ENCODE results near the gene GNG12.

The GNG12 gene

DNA sequence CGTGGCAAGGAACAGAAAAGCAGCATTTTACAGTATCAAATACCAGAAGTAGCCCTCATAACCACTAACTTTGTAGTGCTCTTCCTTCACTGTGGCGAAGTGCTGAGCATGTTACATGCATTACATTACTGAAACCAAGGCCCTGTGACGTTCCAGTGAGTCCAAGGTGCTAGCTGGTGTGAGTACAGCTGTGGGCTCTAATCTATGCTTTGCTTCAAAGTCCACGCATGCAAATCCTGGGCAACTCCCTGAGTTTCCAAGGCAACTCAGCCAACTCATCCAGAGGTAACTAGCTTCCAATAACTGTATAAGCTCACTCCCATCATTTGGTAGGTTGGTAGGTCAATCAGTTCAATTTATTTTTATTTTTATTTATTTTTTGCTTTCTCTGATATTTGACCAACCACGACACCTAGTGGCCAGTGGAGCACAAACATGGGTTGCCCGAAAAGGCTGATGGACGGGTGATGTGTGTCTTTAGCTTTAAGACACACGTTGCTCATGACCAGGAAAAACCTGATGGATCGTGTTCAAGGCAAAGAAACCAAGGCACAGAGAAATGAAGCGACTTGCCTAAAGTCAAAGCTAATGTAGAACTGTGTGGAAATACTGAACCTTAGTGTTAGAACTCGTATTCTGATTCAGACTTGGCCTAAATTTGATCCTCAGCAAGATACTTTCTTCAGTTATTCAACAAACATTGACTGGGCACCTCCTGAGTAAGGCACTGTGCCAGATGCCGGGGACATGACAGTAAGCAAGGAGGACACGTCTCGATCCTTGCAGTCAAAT is 73.0 kb downstream of the GNG12 start:
- no peaks in the 10 kb centered on the region for H3K27me3 ChIP-seq (ENCODE audit: control insufficient read depth in 1 of 2, insufficient read depth in 2 of 2, low read length in 2 of 2)
- H3K4me3 ChIP-seq (ENCODE audit: low read depth in 1 of 2, low read length in 2 of 2) = peak overlapping the region in 1 of 2 donors; percentile 11
- no peaks in the 10 kb centered on the region for H3K36me3 ChIP-seq (ENCODE audit: control insufficient read depth in 1 of 2, insufficient read depth in 2 of 2, low read length in 2 of 2)
- peak overlapping the region; percentile 83 for H3K27ac ChIP-seq (ENCODE audit: low read depth, low read length)
- peak overlapping the region; percentile 43 to 58 for H3K9ac ChIP-seq (ENCODE audit: low read depth in 1 of 2, low read length in 2 of 2)
- H3K4me1 ChIP-seq (ENCODE audit: control insufficient read depth in 1 of 2, insufficient read depth in 2 of 2, low read length in 2 of 2) = peaks cover 32 to 67% of the 10 kb centered on the region in 2 donors
- no peaks in the 10 kb centered on the region for H3K9me3 ChIP-seq (ENCODE audit: control insufficient read depth in 1 of 2, low read length in 2 of 2)

DNA sequence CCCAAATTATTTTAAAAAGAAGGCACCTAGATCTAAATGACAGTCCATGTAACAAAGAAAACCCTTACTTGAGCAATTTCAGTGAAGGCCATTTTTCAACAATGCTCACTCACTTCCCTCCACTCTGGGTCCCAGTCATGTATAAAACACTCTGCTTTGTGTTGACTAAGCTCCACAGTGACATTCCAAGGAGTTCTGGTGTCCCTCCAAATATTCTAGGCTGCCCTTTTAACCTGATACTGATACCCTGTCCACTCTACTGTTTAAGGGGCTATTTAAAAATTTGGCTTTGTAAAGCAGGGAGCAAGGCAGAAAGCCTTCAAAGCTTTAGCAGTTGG is 73.6 kb downstream of the GNG12 start:
- peak overlapping the region in 1 of 2 donors; percentile 11 for H3K4me3 ChIP-seq (ENCODE audit: low read depth in 1 of 2, low read length in 2 of 2)
- no peaks in the 10 kb centered on the region for H3K27me3 ChIP-seq (ENCODE audit: control insufficient read depth in 1 of 2, insufficient read depth in 2 of 2, low read length in 2 of 2)
- H3K36me3 ChIP-seq (ENCODE audit: control insufficient read depth in 1 of 2, insufficient read depth in 2 of 2, low read length in 2 of 2) = no peaks in the 10 kb centered on the region
- no peaks in the 10 kb centered on the region for H3K9me3 ChIP-seq (ENCODE audit: control insufficient read depth in 1 of 2, low read length in 2 of 2)
- H3K27ac ChIP-seq (ENCODE audit: low read depth, low read length) = peak overlapping the region; percentile 83
- peak overlapping the region; percentile 43 to 58 for H3K9ac ChIP-seq (ENCODE audit: low read depth in 1 of 2, low read length in 2 of 2)
- peaks cover 36 to 70% of the 10 kb centered on the region in 2 donors for H3K4me1 ChIP-seq (ENCODE audit: control insufficient read depth in 1 of 2, insufficient read depth in 2 of 2, low read length in 2 of 2)

GRCh38 chr1:67759066-67759465 is 74.2 kb downstream of the GNG12 start:
- H3K36me3 ChIP-seq (ENCODE audit: control insufficient read depth in 1 of 2, insufficient read depth in 2 of 2, low read length in 2 of 2) = no peaks in the 10 kb centered on the region
- H3K27ac ChIP-seq (ENCODE audit: low read depth, low read length) = no peak overlapping the region
- H3K27me3 ChIP-seq (ENCODE audit: control insufficient read depth in 1 of 2, insufficient read depth in 2 of 2, low read length in 2 of 2) = no peaks in the 10 kb centered on the region
- no peak overlapping the region for H3K4me3 ChIP-seq (ENCODE audit: low read depth in 1 of 2, low read length in 2 of 2)
- H3K9ac ChIP-seq (ENCODE audit: low read depth in 1 of 2, low read length in 2 of 2) = no peak overlapping the region
- H3K9me3 ChIP-seq (ENCODE audit: control insufficient read depth in 1 of 2, low read length in 2 of 2) = no peaks in the 10 kb centered on the region
- peaks cover 42 to 68% of the 10 kb centered on the region in 2 donors for H3K4me1 ChIP-seq (ENCODE audit: control insufficient read depth in 1 of 2, insufficient read depth in 2 of 2, low read length in 2 of 2)

GRCh38 chr1:67755619-67756018 is 77.6 kb downstream of the GNG12 start:
- H3K9ac ChIP-seq (ENCODE audit: low read depth in 1 of 2, low read length in 2 of 2) = no peak overlapping the region
- no peaks in the 10 kb centered on the region for H3K27me3 ChIP-seq (ENCODE audit: control insufficient read depth in 1 of 2, insufficient read depth in 2 of 2, low read length in 2 of 2)
- no peaks in the 10 kb centered on the region for H3K36me3 ChIP-seq (ENCODE audit: control insufficient read depth in 1 of 2, insufficient read depth in 2 of 2, low read length in 2 of 2)
- no peak overlapping the region for H3K4me3 ChIP-seq (ENCODE audit: low read depth in 1 of 2, low read length in 2 of 2)
- H3K4me1 ChIP-seq (ENCODE audit: control insufficient read depth in 1 of 2, insufficient read depth in 2 of 2, low read length in 2 of 2) = peaks cover 43 to 55% of the 10 kb centered on the region in 2 donors
- H3K9me3 ChIP-seq (ENCODE audit: control insufficient read depth in 1 of 2, low read length in 2 of 2) = no peaks in the 10 kb centered on the region
- H3K27ac ChIP-seq (ENCODE audit: low read depth, low read length) = peak overlapping the region; percentile 28

DNA sequence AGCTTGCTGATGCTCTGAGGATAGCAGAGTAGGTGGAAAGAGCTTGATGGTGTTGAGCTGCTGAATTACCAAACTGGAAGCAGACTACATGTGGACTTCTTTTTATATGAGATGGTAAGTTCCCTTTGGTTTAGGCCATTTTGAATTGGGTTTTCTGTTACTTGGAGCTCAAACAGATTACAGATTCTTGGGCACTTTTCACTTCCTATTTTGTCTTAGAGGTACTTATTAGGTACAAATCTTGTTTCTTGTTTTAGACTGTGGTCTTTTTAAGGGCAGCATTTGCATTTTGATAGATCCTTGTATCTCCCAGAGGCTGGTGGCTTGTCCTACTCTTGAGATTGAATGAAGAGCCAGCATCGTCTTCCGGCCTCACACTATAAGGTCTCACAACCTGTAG is 78.1 kb downstream of the GNG12 start:
- Histone ChIP-seq H3K4me1 (ENCODE audit: control insufficient read depth in 1 of 2, insufficient read depth in 2 of 2, low read length in 2 of 2) (peaks cover 47 to 56% of the 10 kb centered on the region in 2 donors), H3K9ac (ENCODE audit: low read depth in 1 of 2, low read length in 2 of 2) (no peak overlapping the region), H3K4me3 (ENCODE audit: low read depth in 1 of 2, low read length in 2 of 2) (no peak overlapping the region), H3K9me3 (ENCODE audit: control insufficient read depth in 1 of 2, low read length in 2 of 2) (no peaks in the 10 kb centered on the region), H3K27ac (ENCODE audit: low read depth, low read length) (no peak overlapping the region), H3K36me3 (ENCODE audit: control insufficient read depth in 1 of 2, insufficient read depth in 2 of 2, low read length in 2 of 2) (no peaks in the 10 kb centered on the region), H3K27me3 (ENCODE audit: control insufficient read depth in 1 of 2, insufficient read depth in 2 of 2, low read length in 2 of 2) (no peaks in the 10 kb centered on the region)

GRCh38 chr1:67754526-67754920 is 78.7 kb downstream of the GNG12 start:
- no peaks in the 10 kb centered on the region for H3K36me3 ChIP-seq (ENCODE audit: control insufficient read depth in 1 of 2, insufficient read depth in 2 of 2, low read length in 2 of 2)
- no peaks in the 10 kb centered on the region for H3K9me3 ChIP-seq (ENCODE audit: control insufficient read depth in 1 of 2, low read length in 2 of 2)
- no peak overlapping the region for H3K9ac ChIP-seq (ENCODE audit: low read depth in 1 of 2, low read length in 2 of 2)
- no peaks in the 10 kb centered on the region for H3K27me3 ChIP-seq (ENCODE audit: control insufficient read depth in 1 of 2, insufficient read depth in 2 of 2, low read length in 2 of 2)
- no peak overlapping the region for H3K4me3 ChIP-seq (ENCODE audit: low read depth in 1 of 2, low read length in 2 of 2)
- H3K27ac ChIP-seq (ENCODE audit: low read depth, low read length) = no peak overlapping the region
- peaks cover 47 to 57% of the 10 kb centered on the region in 2 donors for H3K4me1 ChIP-seq (ENCODE audit: control insufficient read depth in 1 of 2, insufficient read depth in 2 of 2, low read length in 2 of 2)

DNA sequence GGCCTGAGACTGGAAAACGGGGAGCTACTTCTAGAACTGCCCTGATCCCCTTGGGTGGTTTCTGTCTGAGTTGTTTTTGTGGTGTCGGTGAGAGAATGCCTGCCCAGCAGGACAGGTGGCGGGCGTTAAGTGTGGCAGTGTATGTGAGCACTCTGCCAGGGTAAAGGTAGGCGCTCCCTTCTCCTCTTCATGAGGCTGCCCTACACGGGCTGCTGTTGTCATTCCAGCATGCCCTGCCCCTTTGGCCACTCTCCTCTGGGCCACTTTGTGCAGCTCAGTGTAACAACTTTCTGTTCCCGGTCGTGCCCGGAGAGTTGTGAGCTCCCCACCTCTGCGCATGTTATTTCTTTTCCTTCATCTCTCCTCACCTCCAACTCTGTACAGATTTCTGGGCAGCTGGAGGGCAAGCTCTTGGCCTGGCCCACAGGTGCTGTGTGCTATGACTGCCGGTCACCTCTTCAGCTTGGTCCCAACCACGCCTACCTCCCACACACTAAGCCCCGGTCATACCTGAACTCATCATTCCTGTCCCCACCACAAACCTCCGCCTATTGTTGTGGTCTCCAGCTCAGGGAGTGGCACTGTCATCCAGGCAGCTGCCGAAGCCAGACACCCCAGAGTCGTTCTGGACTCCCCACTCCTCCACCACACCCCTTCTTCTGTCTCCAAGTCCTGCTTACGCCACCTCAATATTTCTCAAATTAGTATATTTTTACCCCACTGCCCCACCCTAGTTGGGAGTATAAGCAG is 79.3 kb downstream of the GNG12 start:
- H3K4me3 ChIP-seq (ENCODE audit: low read depth in 1 of 2, low read length in 2 of 2) = no peak overlapping the region
- H3K36me3 ChIP-seq (ENCODE audit: control insufficient read depth in 1 of 2, insufficient read depth in 2 of 2, low read length in 2 of 2) = no peaks in the 10 kb centered on the region
- H3K9ac ChIP-seq (ENCODE audit: low read depth in 1 of 2, low read length in 2 of 2) = no peak overlapping the region
- H3K27me3 ChIP-seq (ENCODE audit: control insufficient read depth in 1 of 2, insufficient read depth in 2 of 2, low read length in 2 of 2) = no peaks in the 10 kb centered on the region
- no peaks in the 10 kb centered on the region for H3K9me3 ChIP-seq (ENCODE audit: control insufficient read depth in 1 of 2, low read length in 2 of 2)
- H3K4me1 ChIP-seq (ENCODE audit: control insufficient read depth in 1 of 2, insufficient read depth in 2 of 2, low read length in 2 of 2) = peaks cover 47 to 54% of the 10 kb centered on the region in 2 donors
- H3K27ac ChIP-seq (ENCODE audit: low read depth, low read length) = no peak overlapping the region

GRCh38 chr1:67752306-67752705 is 81.0 kb downstream of the GNG12 start:
- Histone ChIP-seq H3K27ac (ENCODE audit: low read depth, low read length) (no peak overlapping the region), H3K4me3 (ENCODE audit: low read depth in 1 of 2, low read length in 2 of 2) (no peak overlapping the region), H3K36me3 (ENCODE audit: control insufficient read depth in 1 of 2, insufficient read depth in 2 of 2, low read length in 2 of 2) (no peaks in the 10 kb centered on the region), H3K27me3 (ENCODE audit: control insufficient read depth in 1 of 2, insufficient read depth in 2 of 2, low read length in 2 of 2) (no peaks in the 10 kb centered on the region), H3K4me1 (ENCODE audit: control insufficient read depth in 1 of 2, insufficient read depth in 2 of 2, low read length in 2 of 2) (peaks cover 56 to 61% of the 10 kb centered on the region in 2 donors), H3K9me3 (ENCODE audit: control insufficient read depth in 1 of 2, low read length in 2 of 2) (no peaks in the 10 kb centered on the region), H3K9ac (ENCODE audit: low read depth in 1 of 2, low read length in 2 of 2) (no peak overlapping the region)

GRCh38 chr1:67750691-67751054 is 82.6 kb downstream of the GNG12 start:
- no peaks in the 10 kb centered on the region for H3K27me3 ChIP-seq (ENCODE audit: control insufficient read depth in 1 of 2, insufficient read depth in 2 of 2, low read length in 2 of 2)
- H3K4me1 ChIP-seq (ENCODE audit: control insufficient read depth in 1 of 2, insufficient read depth in 2 of 2, low read length in 2 of 2) = peaks cover 51 to 58% of the 10 kb centered on the region in 2 donors
- H3K9ac ChIP-seq (ENCODE audit: low read depth in 1 of 2, low read length in 2 of 2) = peak overlapping the region in 1 of 2 donors; percentile 30
- no peak overlapping the region for H3K4me3 ChIP-seq (ENCODE audit: low read depth in 1 of 2, low read length in 2 of 2)
- no peaks in the 10 kb centered on the region for H3K9me3 ChIP-seq (ENCODE audit: control insufficient read depth in 1 of 2, low read length in 2 of 2)
- H3K36me3 ChIP-seq (ENCODE audit: control insufficient read depth in 1 of 2, insufficient read depth in 2 of 2, low read length in 2 of 2) = no peaks in the 10 kb centered on the region
- no peak overlapping the region for H3K27ac ChIP-seq (ENCODE audit: low read depth, low read length)

- H3K27ac ChIP-seq (ENCODE audit: low read depth, low read length) = no peak overlapping the region
- peaks cover 48 to 54% of the 10 kb centered on the region in 2 donors for H3K4me1 ChIP-seq (ENCODE audit: control insufficient read depth in 1 of 2, insufficient read depth in 2 of 2, low read length in 2 of 2)
Observed at GRCh38 chr1:67749844-67750690, 83.2 kb downstream of the GNG12 start.

More at GRCh38 chr1:67749844-67750690, 83.2 kb downstream of the GNG12 start:
- Histone ChIP-seq H3K4me3 (ENCODE audit: low read depth in 1 of 2, low read length in 2 of 2) (no peak overlapping the region), H3K9me3 (ENCODE audit: control insufficient read depth in 1 of 2, low read length in 2 of 2) (no peaks in the 10 kb centered on the region), H3K36me3 (ENCODE audit: control insufficient read depth in 1 of 2, insufficient read depth in 2 of 2, low read length in 2 of 2) (no peaks in the 10 kb centered on the region), H3K9ac (ENCODE audit: low read depth in 1 of 2, low read length in 2 of 2) (peak overlapping the region; percentile 6 to 30), H3K27me3 (ENCODE audit: control insufficient read depth in 1 of 2, insufficient read depth in 2 of 2, low read length in 2 of 2) (no peaks in the 10 kb centered on the region)

Measured in duodenal mucosa (tissue), 2 donors.